NCI-H2171 (cell line): ENCODE results near the gene PCBP3.

Experiments used
- DNase-seq: peaks from one replicate; lab custom pipeline; 2025; lab: John Stamatoyannopoulos, UW

PCBP3 gene

DNA sequence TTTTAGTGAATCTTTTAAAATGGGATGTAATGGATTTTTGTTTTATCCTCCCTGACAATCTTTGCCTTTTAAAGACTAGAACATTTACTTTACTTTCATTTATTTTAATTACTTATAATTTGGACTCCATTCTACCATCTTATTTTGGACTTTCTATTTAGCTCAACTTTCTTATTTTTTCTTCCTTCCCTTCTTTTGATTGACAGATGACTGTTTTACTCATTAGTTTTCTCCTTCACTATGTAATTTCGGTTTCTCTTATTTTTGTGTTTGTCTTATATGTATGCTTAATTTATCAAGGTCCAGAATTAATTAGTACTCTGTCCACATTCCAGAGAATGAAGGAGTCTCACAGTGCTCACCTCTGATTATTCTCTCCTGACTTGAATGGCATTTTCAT lies 109.9 kb downstream of the PCBP3 start:
- no peak for DNase-seq

DNA sequence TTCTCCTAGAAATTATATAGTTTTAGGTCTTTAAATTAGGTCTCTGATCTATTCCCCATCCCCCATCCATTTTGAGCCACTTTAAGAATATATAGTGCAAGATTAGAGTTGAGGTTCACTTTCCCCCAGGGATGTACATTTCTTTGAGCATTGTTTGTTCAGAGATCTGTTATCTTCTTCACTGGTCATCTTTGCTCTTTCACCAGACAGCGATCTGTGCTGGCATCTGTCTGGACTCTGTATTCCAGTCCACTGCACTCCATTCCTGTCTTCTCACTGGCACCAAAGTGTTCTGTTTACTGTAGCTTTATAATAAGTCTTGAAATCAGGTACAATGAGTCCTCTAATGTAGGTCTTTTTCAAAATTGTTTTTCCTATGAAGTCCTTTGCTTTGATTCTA lies 112.5 kb downstream of the PCBP3 start:
- no peak for DNase-seq

DNA sequence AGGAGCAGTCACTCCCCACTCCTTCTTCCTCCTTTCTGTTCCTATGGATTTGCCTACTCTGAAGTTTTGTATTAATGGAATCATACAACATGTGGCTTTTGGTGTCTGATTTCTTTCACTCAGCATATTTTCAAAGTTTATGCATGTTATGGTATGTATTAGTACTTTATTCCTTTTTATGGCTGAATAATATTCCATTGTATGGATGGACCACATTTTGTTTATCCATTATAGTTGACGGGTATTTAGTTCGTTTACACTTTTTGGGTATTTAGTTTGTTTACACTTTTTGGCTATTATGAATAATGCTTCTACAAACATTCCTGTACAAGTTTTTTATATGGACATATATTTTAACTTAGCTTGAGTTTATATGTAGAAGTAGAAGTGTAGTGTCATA lies 113.1 kb downstream of the PCBP3 start:
- DNase-seq: no peak

DNA sequence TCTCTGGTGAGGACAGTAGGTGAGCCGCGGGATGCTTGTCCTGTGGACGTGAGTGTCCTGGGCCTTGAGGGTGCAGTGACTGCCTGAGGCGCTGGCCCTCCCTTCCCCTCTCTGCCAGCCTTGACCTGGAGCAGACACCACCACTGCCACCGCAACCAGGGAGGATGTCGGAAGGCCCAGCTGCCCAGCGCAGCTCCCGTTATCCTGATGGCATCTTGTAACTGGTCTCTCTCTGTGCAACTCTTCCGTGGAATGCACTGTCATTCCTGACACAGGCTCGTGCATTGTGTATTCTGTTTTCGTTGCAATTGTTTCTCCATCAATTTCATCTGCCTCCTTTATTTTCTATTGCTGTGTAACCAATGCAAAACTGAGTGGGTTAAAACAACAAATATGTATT lies 118.2 kb downstream of the PCBP3 start:
- DNase-seq: no peak

DNA sequence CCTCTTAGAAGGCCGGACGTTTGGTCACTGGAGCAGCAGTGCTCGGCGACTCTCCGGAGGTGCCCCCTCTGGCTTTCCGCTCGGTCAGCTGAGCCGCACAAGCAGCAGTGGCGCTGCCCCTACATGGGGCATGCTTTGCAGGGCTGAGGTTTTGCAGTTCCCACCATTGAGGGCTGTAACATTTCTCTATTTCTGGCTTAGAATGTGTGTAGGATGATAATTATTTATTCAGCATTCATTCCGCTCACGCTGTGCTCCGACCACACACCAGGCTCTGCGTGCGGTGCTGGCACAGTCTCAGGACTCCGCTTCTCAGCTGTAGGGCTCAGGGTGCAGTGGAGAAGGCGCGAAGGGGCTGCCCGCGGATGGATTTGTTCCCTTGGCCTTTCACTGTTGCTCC lies 119.5 kb downstream of the PCBP3 start:
- no peak for DNase-seq

DNA sequence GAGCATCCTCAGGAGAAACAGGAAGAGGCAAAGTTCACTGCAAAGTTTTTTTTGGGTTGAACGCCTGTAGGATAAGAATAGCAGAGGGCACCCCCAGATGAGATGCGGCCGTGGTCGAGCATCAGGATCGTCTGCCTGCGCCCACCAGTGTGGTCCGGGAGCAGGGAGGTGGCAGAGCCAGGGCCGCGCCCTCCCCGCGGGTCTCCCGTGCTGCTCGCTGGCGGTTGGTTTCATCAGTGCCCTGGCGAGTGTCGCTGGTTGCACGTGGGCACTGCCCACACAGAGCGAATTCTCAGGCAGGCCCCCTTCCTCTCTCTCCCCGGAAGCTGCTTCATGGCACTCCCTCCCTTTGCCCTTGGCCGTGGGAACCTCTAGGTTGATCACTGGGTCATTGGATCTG lies 120.0 kb downstream of the PCBP3 start:
- DNase-seq: no peak

DNA sequence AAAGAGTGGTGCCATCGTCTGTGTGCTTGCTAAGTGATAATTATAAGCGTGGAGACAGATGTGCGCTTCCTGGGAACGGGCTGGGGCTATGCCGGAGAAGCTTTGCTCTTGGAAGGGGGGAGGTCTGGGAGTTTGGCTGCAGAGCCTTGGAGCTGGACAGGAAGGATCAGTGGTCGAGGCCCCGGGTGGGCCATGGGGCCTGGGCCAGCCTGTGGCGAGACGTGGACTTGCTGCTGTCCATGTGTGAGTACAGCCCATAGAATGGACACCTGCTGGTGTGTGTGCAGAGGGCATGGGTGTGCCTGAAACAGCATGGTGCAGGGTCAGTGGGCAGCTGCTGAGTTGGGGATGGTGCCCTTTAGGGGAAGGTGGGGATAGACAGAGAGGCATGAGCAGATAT lies 121.3 kb downstream of the PCBP3 start:
- DNase-seq: no peak

DNA sequence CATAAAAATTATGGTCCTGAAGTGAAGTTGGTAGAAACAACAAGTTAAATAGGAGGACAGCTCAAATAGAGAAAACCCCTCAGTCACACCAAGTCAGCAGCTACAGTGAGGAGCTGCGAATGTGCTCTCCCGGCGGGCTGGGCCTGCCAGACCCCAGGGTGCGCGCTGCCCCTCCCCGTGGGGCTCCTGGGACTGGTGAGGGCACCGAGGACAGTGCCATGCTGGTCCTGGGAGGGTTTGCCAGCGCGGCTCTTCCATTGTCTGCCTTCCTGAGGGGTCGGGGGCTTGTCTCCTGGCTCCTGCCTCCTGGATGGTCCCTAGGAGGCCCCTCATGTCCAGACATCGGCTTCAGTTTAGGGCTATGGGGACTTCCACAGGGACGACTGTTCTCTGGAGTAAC lies 121.8 kb downstream of the PCBP3 start:
- DNase-seq: no peak

DNA sequence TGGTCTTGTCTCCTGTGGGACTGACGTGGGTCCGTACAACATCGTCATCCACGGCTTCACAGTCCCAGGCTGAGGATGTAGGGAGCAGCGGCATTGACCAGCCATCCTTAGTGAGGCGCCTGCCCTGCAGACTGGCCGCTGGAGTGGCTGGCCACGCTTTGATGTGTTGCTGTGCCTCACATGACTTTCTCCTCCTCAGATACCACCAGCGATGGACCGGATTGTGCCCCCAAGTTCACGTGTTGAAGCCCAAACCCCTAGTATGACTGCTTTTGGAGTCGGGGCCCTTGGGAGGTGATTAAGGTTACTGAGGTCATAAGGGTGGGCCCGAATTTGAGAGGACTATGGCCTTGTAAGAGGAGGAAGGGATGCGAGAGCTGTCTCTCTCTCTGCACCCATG lies 122.5 kb downstream of the PCBP3 start:
- DNase-seq: no peak

DNA sequence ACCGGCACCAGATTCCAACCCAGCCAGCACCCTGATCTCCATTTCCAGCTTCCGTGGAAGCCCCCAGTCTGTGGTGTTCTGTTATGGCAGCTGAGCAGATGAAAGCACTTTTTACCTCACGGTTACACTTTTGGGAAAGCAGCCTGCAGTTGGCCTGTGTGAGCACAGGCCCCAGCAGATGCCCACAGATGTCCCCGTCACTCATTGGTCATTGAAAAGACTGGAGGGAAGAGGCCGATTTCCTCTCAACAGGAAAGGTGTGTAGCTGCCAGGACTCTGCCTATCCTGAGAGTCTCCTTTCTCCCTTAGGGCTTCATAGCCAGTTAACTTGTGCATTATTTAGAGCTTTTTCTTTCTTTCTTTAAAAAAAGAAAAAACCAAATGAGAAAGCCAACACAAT lies 123.0 kb downstream of the PCBP3 start:
- DNase-seq: no peak

DNA sequence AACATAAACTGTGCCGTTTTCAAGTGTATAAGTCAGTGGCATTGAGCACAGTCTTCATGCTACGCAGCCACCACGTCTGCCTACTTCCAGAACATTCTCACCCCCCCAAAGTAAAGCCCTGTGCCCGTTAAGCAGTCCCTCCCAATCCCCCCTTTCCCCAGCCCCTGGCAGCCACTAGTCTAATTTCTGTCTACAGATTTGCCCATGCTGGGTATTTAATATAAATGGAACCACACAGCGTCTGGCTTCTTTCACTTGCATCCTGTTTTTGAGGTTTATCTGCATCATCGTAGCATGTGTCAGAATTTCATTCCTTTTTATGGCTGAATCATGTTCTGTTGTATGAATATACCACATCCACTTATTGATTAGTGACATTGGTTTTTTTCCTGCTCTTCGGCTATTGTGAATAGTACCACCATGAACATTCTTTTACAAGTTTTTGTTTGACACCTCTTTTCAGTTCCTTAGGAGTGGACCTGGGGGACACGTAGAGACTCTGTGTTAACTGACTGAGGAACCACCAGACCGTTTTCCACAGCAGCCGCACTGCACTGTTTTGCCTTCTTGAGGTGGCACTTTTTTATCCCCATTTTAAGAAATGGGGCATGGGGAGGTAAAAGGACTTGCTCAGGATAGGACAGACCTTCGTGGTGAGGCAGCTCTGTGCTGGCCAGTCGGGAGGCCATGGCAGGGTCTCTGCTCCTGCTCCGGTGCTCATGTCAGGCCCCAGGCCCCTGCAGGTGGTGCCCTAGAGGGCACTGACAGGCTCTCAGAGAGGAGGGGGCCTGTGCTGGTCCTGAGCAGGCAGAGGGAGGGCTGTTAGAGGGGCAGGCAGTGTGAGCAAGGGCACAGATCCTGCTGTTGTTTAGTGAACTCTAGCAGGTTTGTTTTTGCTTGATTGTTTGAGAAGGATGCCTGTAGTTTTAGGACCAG lies 123.8 kb downstream of the PCBP3 start:
- DNase-seq: no peak

DNA sequence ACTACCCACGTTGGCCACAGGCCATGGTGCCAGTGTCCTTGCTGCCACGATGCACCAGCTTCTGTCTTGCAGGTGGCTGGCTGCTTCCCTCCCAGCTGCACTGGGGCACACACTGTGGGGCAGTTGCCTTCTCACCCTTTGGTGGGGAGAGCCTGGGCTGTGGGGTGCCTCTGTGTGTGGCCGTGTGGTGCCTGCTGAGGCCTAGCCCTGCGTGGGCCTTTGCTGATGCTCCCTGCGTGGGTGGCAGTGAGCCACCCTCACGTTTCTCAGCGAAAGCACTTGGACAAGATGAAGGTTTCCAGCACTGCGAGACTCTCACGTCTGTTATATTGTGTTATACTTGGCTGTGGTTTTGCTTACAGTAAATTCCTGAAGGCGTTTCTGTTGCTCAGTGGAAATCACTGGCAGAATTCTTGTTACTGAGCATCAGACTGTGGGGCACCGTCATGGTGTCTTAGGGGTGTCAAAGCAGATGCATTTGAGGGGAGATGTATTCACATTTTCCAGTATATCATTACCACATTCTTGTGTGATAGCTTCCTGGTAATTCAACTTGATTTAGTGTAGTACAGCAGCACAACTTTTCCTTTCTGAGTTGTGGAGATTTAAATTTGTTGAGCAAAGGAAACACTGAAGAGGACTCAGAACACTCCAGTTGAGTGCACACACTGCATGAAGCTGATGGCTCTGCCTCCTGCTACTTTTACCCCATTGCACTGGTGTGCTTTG lies 124.7 kb downstream of the PCBP3 start:
- DNase-seq: no peak

DNA sequence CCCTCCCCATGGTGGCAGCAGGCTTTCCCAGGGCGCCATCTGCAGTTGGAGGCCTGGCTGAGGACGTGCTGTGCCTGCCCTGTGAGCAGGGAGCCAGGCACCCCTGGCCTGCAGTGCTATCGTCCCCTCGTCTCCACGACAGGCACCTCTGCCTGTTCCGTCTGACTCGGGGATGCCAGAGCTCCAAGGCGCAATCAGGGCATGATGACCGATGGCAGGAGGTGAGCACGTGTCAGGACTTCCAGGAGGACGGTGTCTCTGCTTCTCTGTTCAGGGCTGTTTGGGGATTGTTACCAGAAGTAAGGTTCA lies 125.2 kb downstream of the PCBP3 start:
- no peak for DNase-seq

DNA sequence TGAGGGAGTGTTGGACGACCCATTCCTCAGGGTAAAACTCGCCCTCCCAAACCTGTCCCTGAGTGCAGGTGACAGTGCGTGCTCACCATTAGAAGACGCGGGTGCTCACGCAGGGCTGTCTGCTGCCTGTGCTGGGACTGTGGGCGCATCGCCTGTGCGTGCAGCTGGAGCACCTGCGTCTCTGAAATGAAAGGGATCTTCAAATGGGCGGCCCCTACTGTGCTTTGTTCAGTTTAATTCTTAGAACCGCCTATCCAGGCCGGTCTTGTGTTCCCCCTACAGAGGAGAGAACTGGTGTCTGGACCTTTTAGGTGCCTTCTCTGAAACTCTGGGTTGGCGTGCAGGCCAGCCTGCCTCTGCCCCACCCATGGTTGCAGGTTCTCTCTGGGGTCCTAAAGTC lies 125.8 kb downstream of the PCBP3 start:
- DNase-seq: no peak

DNA sequence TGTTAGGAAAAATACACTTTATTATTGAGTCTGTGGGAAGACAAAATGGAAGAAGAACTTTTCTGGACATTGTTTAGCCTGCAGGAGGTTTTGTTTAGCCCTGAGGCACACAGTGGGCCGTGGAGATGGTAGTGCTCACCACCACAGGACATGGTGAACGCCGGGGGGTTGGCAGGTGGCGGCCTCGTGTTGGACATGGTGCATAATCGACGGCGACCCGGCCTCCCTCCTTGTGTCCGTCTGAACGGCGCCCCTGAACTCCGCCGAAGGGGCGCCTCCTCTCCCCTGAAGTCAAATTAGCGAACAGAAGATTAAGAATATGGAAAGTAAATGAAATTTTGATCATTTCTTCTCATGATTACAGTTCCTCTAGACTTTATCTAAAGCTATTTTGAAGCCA lies 126.4 kb downstream of the PCBP3 start:
- no peak for DNase-seq

DNA sequence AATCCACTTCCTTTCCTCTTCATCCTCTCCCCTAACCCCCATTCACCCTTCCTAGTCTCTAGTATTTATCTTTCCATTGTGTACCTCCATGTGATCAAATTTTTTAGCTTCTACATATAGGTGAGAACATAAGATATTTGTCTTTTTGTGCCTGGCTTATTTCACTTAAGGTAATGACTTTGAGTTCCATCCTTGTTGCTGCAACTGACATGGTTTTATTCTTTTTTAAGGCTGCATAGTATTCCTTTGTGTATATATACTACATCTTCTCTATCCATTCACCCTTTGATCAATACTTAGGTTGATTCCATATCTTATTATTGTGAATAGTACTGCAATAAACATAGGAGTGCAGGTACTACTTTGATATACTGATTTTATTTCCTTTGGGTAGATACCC lies 128.7 kb downstream of the PCBP3 start:
- no peak for DNase-seq

DNA sequence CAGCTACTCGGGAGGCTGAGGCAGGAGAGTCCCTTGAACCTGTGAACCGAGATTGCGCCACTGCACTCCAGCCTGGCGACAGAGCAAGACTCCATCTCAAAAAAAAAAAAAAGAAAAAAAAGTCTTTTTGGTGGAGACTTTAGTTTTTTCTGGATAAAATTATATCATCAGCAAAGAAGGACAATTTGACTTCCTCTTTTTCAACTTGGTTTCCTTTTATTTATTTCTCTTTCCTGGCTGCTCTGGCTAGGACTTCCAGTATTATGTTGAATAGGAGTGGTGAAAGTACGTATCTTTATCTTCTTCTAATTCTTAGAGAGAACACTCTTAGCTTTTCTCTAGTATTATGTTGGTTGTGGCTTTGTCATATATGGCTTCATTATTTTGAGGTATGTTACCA lies 130.8 kb downstream of the PCBP3 start:
- no peak for DNase-seq

DNA sequence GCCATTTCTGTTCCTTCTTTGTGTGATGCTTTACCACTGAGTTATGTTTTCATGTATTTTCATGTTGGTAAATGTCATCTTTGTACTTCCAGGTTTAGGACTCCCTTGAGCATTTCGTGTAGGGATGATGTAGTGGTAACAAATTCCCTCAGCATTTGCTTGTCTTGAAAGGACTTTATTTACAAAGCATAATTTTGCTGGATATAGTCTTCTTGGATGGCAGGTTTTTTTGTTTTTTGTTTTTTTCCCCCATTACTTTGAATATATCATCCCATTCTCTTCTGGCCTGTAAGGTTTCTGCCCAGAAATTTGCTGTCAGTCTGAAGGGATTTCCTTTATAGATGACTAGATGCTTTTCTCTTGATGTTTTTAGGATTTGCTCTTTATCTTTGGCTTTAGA lies 133.4 kb downstream of the PCBP3 start:
- DNase-seq: no peak

DNA sequence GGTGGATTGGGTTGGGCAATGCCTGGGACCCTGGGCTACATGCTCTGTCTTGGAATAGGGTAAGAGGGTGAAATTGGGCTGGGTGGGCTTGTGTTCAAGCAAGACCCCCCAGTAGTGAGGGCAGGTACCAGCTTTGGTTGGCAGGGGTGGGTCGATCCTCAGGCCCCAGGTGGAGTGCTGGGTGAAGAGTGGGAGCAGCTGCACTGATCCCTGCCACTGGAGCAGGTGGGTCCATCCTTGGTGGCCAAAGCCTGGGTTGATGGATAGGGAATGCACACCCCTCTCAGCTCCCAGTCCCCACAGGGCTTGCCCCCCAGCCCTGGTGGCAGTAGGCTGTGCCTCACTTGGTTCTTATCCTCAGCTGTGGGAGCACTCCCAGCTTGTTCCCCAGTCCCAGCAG lies 135.2 kb downstream of the PCBP3 start:
- no peak for DNase-seq

DNA sequence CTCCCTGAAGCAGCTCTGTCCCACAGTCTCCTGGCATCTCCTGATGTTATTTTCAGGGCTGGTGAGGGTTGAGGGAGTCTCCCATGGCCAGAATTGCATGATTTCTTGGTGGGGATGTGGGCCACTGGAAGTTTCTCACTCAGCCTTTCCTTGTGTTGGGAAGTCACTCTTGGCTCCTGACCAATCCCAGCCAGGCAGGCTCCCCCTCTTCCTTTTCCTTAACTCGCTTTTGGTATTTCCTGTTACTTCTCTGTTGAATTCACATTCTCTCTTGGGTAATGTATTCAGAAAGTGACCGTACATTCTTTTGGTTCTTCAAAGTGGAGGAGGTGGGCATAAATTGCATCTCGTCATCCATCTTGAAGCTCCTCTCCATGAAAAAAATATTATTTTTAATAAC lies 135.7 kb downstream of the PCBP3 start:
- DNase-seq: no peak

DNA sequence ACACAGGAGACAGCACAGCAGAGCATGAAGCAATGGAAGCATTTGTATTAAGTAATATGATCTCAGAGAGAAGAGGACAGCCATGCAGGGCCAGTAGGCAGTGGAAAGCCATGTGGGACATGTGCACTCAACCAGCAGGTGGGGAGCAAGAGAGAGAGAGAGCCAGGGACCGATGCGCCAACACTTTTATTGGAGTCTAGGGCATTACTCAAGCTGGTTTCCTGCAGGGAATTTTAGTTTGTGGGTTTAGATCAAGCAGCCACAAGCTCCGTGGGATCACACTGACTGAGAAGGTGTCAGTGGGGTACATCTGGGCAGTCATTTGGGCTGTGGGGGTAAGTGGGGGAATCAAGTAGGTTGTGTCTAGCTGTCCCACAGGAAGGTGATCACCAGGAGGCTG lies 137.1 kb downstream of the PCBP3 start:
- DNase-seq: no peak

DNA sequence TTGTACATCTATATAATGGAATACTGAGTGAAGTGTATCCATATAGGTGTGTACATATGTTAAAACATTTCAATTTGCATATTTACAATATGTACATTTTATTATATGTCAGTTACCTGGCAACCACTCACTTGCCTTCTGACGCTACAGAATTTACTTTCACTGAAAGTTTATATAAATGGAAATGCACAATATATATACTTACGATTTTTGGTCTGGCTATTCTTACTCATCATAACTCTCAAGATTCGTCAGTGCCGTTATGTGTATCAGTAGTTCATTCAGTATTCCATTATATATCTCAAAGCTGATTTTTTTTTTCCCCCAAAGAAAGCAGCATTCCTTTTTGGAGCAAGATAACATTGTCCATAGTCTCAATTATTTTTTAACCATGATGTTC lies 138.2 kb downstream of the PCBP3 start:
- DNase-seq: no peak

DNA sequence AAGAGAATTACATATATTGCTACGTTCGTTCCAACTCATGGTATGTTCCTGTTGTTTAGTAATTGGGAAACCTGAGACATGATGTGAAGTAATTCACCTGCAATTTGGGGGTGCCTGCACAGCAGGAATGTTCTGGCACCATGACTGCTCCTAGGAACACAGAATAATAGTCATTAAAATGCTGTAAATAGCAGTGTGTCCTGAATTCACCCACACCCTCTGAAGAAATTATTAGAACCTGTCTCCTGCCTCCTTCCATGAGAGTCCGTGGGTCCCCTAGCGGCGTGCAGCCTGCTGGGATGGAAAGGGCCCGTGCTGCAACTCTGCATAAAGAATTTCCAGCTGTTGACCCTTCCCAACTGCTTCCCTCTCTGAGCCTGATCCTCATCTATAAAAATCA lies 143.1 kb downstream of the PCBP3 start:
- DNase-seq: no peak

DNA sequence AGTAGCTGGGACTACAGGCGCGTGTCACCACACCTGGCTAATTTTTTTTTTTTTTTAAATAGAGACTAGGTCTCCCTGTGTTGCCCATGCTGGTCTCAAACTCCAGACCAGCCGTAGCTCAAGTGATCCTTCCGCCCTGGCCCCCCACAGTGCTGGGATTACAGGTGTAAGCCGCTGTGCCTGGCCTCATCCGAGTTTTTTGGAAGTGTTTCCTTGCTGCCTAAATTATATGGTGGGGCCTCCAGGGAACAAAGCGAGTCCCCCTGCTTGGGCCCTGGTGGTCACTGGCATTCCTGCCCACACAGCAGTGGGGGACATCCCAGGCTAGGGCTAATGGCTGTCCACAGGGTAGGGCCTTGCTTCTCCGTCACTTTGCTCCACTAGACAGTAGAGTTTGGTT lies 143.8 kb downstream of the PCBP3 start:
- no peak for DNase-seq
